ENCODE results near the gene TCEA3. TPM values are rescaled to one million over a fixed set of nuclear protein-coding genes. Genes with fewer than 3 reads are reported as not detected.

Gene TCEA3
- total RNA-seq, 4 donors from 2014 or later, result 21.4 to 45.8 (median 26.6) TPM

- Histone ChIP-seq H3K36me3 (peaks cover 0 to 76% of the 10 kb centered on the region in 2 donors), H3K9me3 (no peaks in the 10 kb centered on the region), H3K4me3 (no peak overlapping the region), H3K27ac (no peak overlapping the region), H3K27me3 (no peaks in the 10 kb centered on the region), H3K4me1 (peaks cover 0 to 55% (median 20%) of the 10 kb centered on the region in 3 donors)
- whole genome bisulfite sequencing, 2 donors (ENCODE audit: low coverage in 1 of 2), result 86 to 93% methylated on average over 6 to 7 of the region's 7 CpGs
- TF ChIP-seq EP300 (IDR thresholded peaks at IDR 0.05), result no peak
- no peak for TF ChIP-seq POLR2A (IDR thresholded peaks at IDR 0.05)
- no peak for TF ChIP-seq CTCF (IDR thresholded peaks at IDR 0.05)
- no peak for TF ChIP-seq POLR2AphosphoS5 (IDR thresholded peaks at IDR 0.05)
- no peak for ATAC-seq
Measured at GRCh38 chr1:23397908-23398307, 26.6 kb downstream of the TCEA3 start.

GRCh38 chr1:23396380-23396779, 28.2 kb downstream of the TCEA3 start:
- Histone ChIP-seq H3K9me3 (no peaks in the 10 kb centered on the region), H3K27me3 (no peaks in the 10 kb centered on the region), H3K4me3 (no peak overlapping the region), H3K27ac (no peak overlapping the region), H3K4me1 (peaks cover 0 to 44% (median 17%) of the 10 kb centered on the region in 3 donors), H3K36me3 (peaks cover 0 to 62% of the 10 kb centered on the region in 2 donors)
- no peak for TF ChIP-seq POLR2AphosphoS5 (IDR thresholded peaks at IDR 0.05)
- TF ChIP-seq EP300 (IDR thresholded peaks at IDR 0.05), result no peak
- no peak for TF ChIP-seq POLR2A (IDR thresholded peaks at IDR 0.05)
- no peak for TF ChIP-seq CTCF (IDR thresholded peaks at IDR 0.05)
- no peak for ATAC-seq
- WGBS, 2 donors (ENCODE audit: low coverage in 1 of 2), result 67 to 93% methylated on average over 1 to 2 of the region's 2 CpGs

DNA sequence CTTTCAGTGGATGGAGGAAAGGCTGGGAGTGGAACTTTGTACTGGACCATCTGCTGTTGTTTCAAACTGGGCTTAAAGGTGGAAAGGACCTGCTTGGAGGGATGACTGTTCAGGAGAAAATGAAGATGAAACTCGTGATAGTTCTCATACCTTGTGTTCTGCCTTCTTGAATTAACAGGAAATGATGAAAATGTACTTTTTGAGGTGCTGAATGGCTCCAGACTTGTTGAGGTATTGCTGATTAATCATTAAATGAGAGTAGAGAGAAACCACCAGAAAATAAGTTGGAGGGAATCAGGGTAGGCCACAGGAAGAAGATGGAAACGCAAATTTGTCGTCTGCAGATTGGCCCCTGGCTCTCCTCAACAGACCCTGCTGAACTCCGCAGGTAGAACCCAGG, 28.7 kb downstream of the TCEA3 start:
- Histone ChIP-seq H3K27me3 (no peaks in the 10 kb centered on the region), H3K9me3 (no peaks in the 10 kb centered on the region), H3K4me1 (peaks cover 0 to 39% (median 17%) of the 10 kb centered on the region in 3 donors), H3K27ac (peak overlapping the region in 2 of 4 donors; percentile 78 to 79), H3K36me3 (peaks cover 0 to 60% of the 10 kb centered on the region in 2 donors), H3K4me3 (no peak overlapping the region)
- TF ChIP-seq CTCF (IDR thresholded peaks at IDR 0.05) (no peak), POLR2AphosphoS5 (IDR thresholded peaks at IDR 0.05) (no peak), EP300 (IDR thresholded peaks at IDR 0.05) (no peak), POLR2A (IDR thresholded peaks at IDR 0.05) (no peak)
- ATAC-seq, result no peak
- 80 to 87% methylated on average over 1 to 4 of the region's 4 CpGs for WGBS, 2 donors (ENCODE audit: low coverage in 1 of 2)

- no peaks in the 10 kb centered on the region for H3K9me3 ChIP-seq
- H3K36me3 ChIP-seq, result peaks cover 0 to 55% of the 10 kb centered on the region in 2 donors
- H3K4me3 ChIP-seq, result no peak overlapping the region
- peak overlapping the region; percentile 3 to 81 (median 78) for H3K27ac ChIP-seq
- TF ChIP-seq CTCF (IDR thresholded peaks at IDR 0.05), result no peak
- TF ChIP-seq EP300 (IDR thresholded peaks at IDR 0.05), result no peak
- TF ChIP-seq POLR2A (IDR thresholded peaks at IDR 0.05), result no peak
- no peak for TF ChIP-seq POLR2AphosphoS5 (IDR thresholded peaks at IDR 0.05)
- 43 to 50% methylated on average over 5 to 8 of the region's 8 CpGs for WGBS, 2 donors (ENCODE audit: low coverage in 1 of 2)
- ATAC-seq, result no peak
- no peaks in the 10 kb centered on the region for H3K27me3 ChIP-seq
- peaks cover 0 to 33% (median 14%) of the 10 kb centered on the region in 3 donors for H3K4me1 ChIP-seq
Measured at GRCh38 chr1:23395154-23395724, 29.3 kb downstream of the TCEA3 start.

GRCh38 chr1:23394684-23395083, 29.9 kb downstream of the TCEA3 start:
- no peaks in the 10 kb centered on the region for H3K9me3 ChIP-seq
- WGBS, 2 donors (ENCODE audit: low coverage in 1 of 2), result 12 to 23% methylated on average over 2 to 6 of the region's 7 CpGs
- H3K27me3 ChIP-seq, result no peaks in the 10 kb centered on the region
- peaks cover 0 to 28% (median 14%) of the 10 kb centered on the region in 3 donors for H3K4me1 ChIP-seq
- peak overlapping the region in 3 of 4 donors; percentile 78 to 81 (median 79) for H3K27ac ChIP-seq
- peaks cover 0 to 56% of the 10 kb centered on the region in 2 donors for H3K36me3 ChIP-seq
- H3K4me3 ChIP-seq, result no peak overlapping the region
- TF ChIP-seq POLR2AphosphoS5 (IDR thresholded peaks at IDR 0.05), result peak; percentile 79
- TF ChIP-seq EP300 (IDR thresholded peaks at IDR 0.05), result no peak
- ATAC-seq, result peak; percentile 94

Measured in gastroesophageal sphincter (tissue), 4 donors.